Thyroid gland (tissue), 4 donors: ENCODE results near the gene LRFN2. TPM values are rescaled to one million over a fixed set of nuclear protein-coding genes. Genes with fewer than 3 reads are reported as not detected.

Experiments used
- DNase-seq, 2 donors: peaks; one replicate each; pipeline ENCODE4 v3.0.0-alpha.2; 2019
- H3K27ac ChIP-seq, 3 donors: fragments of 200-600 bp; sonication (generic); 1 replicate in 2 of 3; 2 replicates in 1 of 3; pipeline ENCODE4 v1.5.1; 2016 to 2019; ENCODE audit warnings: mild to moderate bottlenecking in 1 of 3, moderate library complexity in 1 of 3
- H3K27me3 ChIP-seq: fragments of 200-600 bp; sonication (generic); one replicate; pipeline ENCODE4 v1.5.1; 2019
- H3K36me3 ChIP-seq, 2 donors: fragments of 200-600 bp; sonication (generic); one replicate each; pipeline ENCODE4 v1.5.1; 2016 to 2019
- H3K4me1 ChIP-seq, 2 donors: fragments of 200-600 bp; sonication (generic); one replicate each; pipeline ENCODE4 v1.5.1; 2017 to 2019
- H3K4me3 ChIP-seq, 3 donors: fragments of 200-600 bp; sonication (generic); replicated peaks in 1 of 3; 1 replicate in 2 of 3; 2 replicates in 1 of 3; pipeline ENCODE4 v1.5.1; 2016; ENCODE audit warnings: mild to moderate bottlenecking in 1 of 3
- H3K9me3 ChIP-seq: fragments of 200-600 bp; sonication (generic); one replicate; pipeline ENCODE4 v1.5.1; 2017
- CTCF ChIP-seq, 6 experiments: fragments of 200-600 bp in 3 of 6; fragments of 450-650 bp in 3 of 6; sonication (generic) in 3 of 6; IDR thresholded peaks; one replicate each; pipeline ENCODE4 v1.5.1; 2016 to 2019; ENCODE audit warnings: antibody characterized with exemption in 6 of 6, mild to moderate bottlenecking in 2 of 6, inconsistent platforms in 1 of 6, moderate library complexity in 1 of 6
- POLR2A ChIP-seq, 2 donors: fragments of 450-650 bp; IDR thresholded peaks; one replicate each; pipeline ENCODE4 v1.6.1; 2017; ENCODE audit warnings: antibody characterized with exemption in 2 of 2, mild to moderate bottlenecking in 2 of 2, moderate library complexity in 1 of 2
- WGBS, 2 donors: methylation state at CpG; one replicate each; pipeline ENCODE4 v1.1.5; 2017; 5-methylcytosine and 5-hydroxymethylcytosine counted together
- intact Hi-C: fragments of 100-400 bp; cut with DNase I; formaldehyde crosslinking; loops from one replicate; pipeline ENCODE4 v1.15.1; 2023
- total RNA-seq, 4 donors: library from RNA; depleted of rRNA; stranded (reverse); fragments of >200 nt; gene quantifications; one replicate each; pipeline ENCODE4 v1.2.3, GENCODE V29; 2016

Gene LRFN2
- total RNA-seq, 4 donors from 2014 or later = 0.13 TPM; not detected in 3

- Histone ChIP-seq H3K27me3 (no peaks in the 10 kb centered on the region), H3K9me3 (no peaks in the 10 kb centered on the region), H3K36me3 (no peaks in the 10 kb centered on the region), H3K27ac (no peak overlapping the region), H3K4me3 (no peak overlapping the region), H3K4me1 (no peaks in the 10 kb centered on the region)
- no peak for DNase-seq
- TF ChIP-seq CTCF (IDR thresholded peaks at IDR 0.05) (no peak), POLR2A (IDR thresholded peaks at IDR 0.05) (no peak)
- intact Hi-C loops = no loop called here
- 51 to 52% methylated on average over 9 of the region's 9 CpGs for WGBS, 2 donors
Observed at GRCh38 chr6:40620574-40621240, 33.5 kb upstream of the LRFN2 start.

GRCh38 chr6:40614671-40615070 is 27.5 kb upstream of the LRFN2 start:
- intact Hi-C loops = no loop called here
- H3K27me3 ChIP-seq = no peaks in the 10 kb centered on the region
- H3K4me3 ChIP-seq = no peak overlapping the region
- H3K27ac ChIP-seq = no peak overlapping the region
- DNase-seq = no peak
- no peaks in the 10 kb centered on the region for H3K36me3 ChIP-seq
- no peaks in the 10 kb centered on the region for H3K9me3 ChIP-seq
- no peaks in the 10 kb centered on the region for H3K4me1 ChIP-seq
- 59 to 62% methylated on average over 6 of the region's 6 CpGs for WGBS, 2 donors
- no peak for TF ChIP-seq CTCF (IDR thresholded peaks at IDR 0.05)
- TF ChIP-seq POLR2A (IDR thresholded peaks at IDR 0.05) = no peak

- 65 to 68% methylated on average over 4 to 8 of the region's 8 CpGs for WGBS, 2 donors
- Histone ChIP-seq H3K4me3 (no peak overlapping the region), H3K9me3 (no peaks in the 10 kb centered on the region), H3K27ac (no peak overlapping the region), H3K27me3 (no peaks in the 10 kb centered on the region), H3K4me1 (no peaks in the 10 kb centered on the region), H3K36me3 (no peaks in the 10 kb centered on the region)
- TF ChIP-seq POLR2A (IDR thresholded peaks at IDR 0.05) = no peak
- no peak for TF ChIP-seq CTCF (IDR thresholded peaks at IDR 0.05)
- intact Hi-C loops = no loop called here
- DNase-seq = no peak
Observed at GRCh38 chr6:40611912-40612311, 24.7 kb upstream of the LRFN2 start.

- Histone ChIP-seq H3K4me3 (no peak overlapping the region), H3K27ac (no peak overlapping the region), H3K36me3 (no peaks in the 10 kb centered on the region), H3K27me3 (no peaks in the 10 kb centered on the region), H3K9me3 (no peaks in the 10 kb centered on the region), H3K4me1 (no peaks in the 10 kb centered on the region)
- 71 to 75% methylated on average over 5 of the region's 5 CpGs for WGBS, 2 donors
- no peak for DNase-seq
- intact Hi-C loops = no loop called here
- TF ChIP-seq CTCF (IDR thresholded peaks at IDR 0.05) (no peak), POLR2A (IDR thresholded peaks at IDR 0.05) (no peak)
Observed at GRCh38 chr6:40611434-40611833, 24.3 kb upstream of the LRFN2 start.

GRCh38 chr6:40610229-40610628 is 23.1 kb upstream of the LRFN2 start:
- 48 to 56% methylated on average over 2 of the region's 2 CpGs for WGBS, 2 donors
- Histone ChIP-seq H3K9me3 (no peaks in the 10 kb centered on the region), H3K36me3 (no peaks in the 10 kb centered on the region), H3K27ac (no peak overlapping the region), H3K4me1 (no peaks in the 10 kb centered on the region), H3K27me3 (no peaks in the 10 kb centered on the region), H3K4me3 (no peak overlapping the region)
- DNase-seq = no peak
- no peak for TF ChIP-seq CTCF (IDR thresholded peaks at IDR 0.05)
- no peak for TF ChIP-seq POLR2A (IDR thresholded peaks at IDR 0.05)
- intact Hi-C loops = no loop called here
